ENCODE results near the gene WDR88. TPM values are rescaled to one million over a fixed set of nuclear protein-coding genes. Genes with fewer than 3 reads are reported as not detected.

WDR88 gene
- total and polyA plus RNA-seq, 2 of the 8 experiments (the other 6 are each of a cell fraction or from before 2014, with no cell fraction given) = not detected

DNA sequence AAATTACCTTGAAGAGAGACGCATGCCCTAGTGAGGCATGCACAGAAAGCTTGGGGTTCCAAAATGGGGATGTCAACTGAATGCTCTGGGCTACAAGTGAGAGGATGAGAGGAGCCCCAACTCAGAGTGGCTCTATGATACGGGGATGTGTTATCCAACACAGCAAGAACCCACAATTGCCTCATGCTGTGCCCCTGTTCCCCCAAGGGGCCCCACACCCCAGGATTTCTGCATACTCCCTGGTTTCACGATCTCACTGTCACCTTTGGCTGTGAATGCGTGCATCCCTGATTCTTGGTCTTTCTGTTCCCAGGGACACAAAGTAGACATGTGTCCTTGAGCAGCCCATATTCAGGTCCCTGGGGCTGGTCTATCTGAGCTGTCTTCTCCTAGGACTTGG, 29.3 kb downstream of the WDR88 start (continued):
- TF ChIP-seq, protein P1, sequence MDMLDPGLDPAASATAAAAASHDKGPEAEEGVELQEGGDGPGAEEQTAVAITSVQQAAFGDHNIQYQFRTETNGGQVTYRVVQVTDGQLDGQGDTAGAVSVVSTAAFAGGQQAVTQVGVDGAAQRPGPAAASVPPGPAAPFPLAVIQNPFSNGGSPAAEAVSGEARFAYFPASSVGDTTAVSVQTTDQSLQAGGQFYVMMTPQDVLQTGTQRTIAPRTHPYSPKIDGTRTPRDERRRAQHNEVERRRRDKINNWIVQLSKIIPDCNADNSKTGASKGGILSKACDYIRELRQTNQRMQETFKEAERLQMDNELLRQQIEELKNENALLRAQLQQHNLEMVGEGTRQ (IDR thresholded peaks at IDR 0.05; ENCODE audit: low read length) = no peak
- no peak for TF ChIP-seq NRF1 (IDR thresholded peaks at IDR 0.05; ENCODE audit: low read depth, low read length)
- TF ChIP-seq CREB1 (IDR thresholded peaks at IDR 0.05) = no peak
- TF ChIP-seq EZH2 (IDR thresholded peaks at IDR 0.05; ENCODE audit: low read depth, low read length, severe bottlenecking) = no peak
- TF ChIP-seq TAF1 (IDR thresholded peaks at IDR 0.05; ENCODE audit: low read depth, low read length) = no peak
- TF ChIP-seq SIX5 (IDR thresholded peaks at IDR 0.05; ENCODE audit: low read depth, low read length) = no peak
- no peak for TF ChIP-seq GABPA (IDR thresholded peaks at IDR 0.05; ENCODE audit: borderline replicate concordance, insufficient read depth, low read length)

Data from H1 (cell line).